K562 (cell line): ENCODE data around the gene SLC9C2. TPM values are rescaled to one million over a fixed set of nuclear protein-coding genes. Genes with fewer than 3 reads are reported as not detected.

Experiments
- ATAC-seq: fragments of 200-7000 bp; cut with Tn5 transposase; 3 replicates; pipeline ENCODE4 v1.9.1; 2020; ENCODE audit warnings: moderate library complexity
- BruUV-seq: library from RNA; stranded (reverse); fragments of 400-500 nt; replicated peaks from 2 replicates; lab custom pipeline; 2021; lab: Mats Ljungman, UMichigan
- CTCF ChIA-PET: fragments of 300-600 bp; formaldehyde crosslinking; extraction: SDS; loops from one replicate; lab custom pipeline; 2021; ENCODE audit warnings: low intra/inter-chr PET ratio; lab: Yijun Ruan, JAX
- POLR2A ChIA-PET: fragments of 300-600, 350-650 bp; sonication (Branson Sonifier 250); formaldehyde crosslinking; extraction: SDS; loops from one replicate; lab custom pipeline; 2021; ENCODE audit warnings: antibody characterized with exemption, inconsistent platforms; lab: Yijun Ruan, JAX
- DNase-seq, 4 experiments: peaks; one replicate each; pipeline versions ENCODE4 v3.0.0 to v3.0.0-alpha.2; 2011 to 2018; ENCODE audit warnings: low spot score in 3 of 4, mixed read lengths in 3 of 4; ENCODE audit errors: extremely low read depth in 1 of 4
- FAIRE-seq: peaks from 2 replicates; lab custom pipeline; 2011; peaks lifted over from hg19 to GRCh38; lab: Jason Lieb, UNC
- H2AFZ ChIP-seq: 2 replicates; pipeline ENCODE4 v1.6.0; 2011; ENCODE audit warnings: low read depth, low read length, control low read depth, inconsistent platforms
- H3K27ac ChIP-seq: fragments of 200-600 bp; 3 replicates; pipeline ENCODE4 v1.8.0; 2011; ENCODE audit warnings: low read depth, mild to moderate bottlenecking, control low read depth, inconsistent platforms, low read length, moderate library complexity, mixed read lengths; ENCODE audit errors: extremely low read depth
- H3K27me3 ChIP-seq, 2 experiments: fragments of 300-600 bp in 1 of 2; 2 replicates in 1 of 2; 3 replicates in 1 of 2; pipeline versions ENCODE4 v1.6.0 to v1.8.0; 2011; ENCODE audit warnings: inconsistent platforms in 2 of 2, low read length in 2 of 2, mild to moderate bottlenecking in 1 of 2, mixed read lengths in 1 of 2, moderate library complexity in 1 of 2; ENCODE audit not compliant: control insufficient read depth in 2 of 2, insufficient read depth in 2 of 2
- H3K36me3 ChIP-seq: fragments of 300-600 bp; 3 replicates; pipeline ENCODE4 v1.8.0; 2011; ENCODE audit warnings: mild to moderate bottlenecking, low read length, inconsistent platforms; ENCODE audit not compliant: control insufficient read depth, insufficient read depth
- H3K4me1 ChIP-seq, 2 experiments: fragments of 200-600 bp in 1 of 2; replicated peaks in 1 of 2; 2 replicates in 1 of 2; 3 replicates in 1 of 2; pipeline versions ENCODE4 v1.5.1 to v1.8.0; 2011; ENCODE audit warnings: inconsistent platforms in 2 of 2, low read length in 2 of 2, mild to moderate bottlenecking in 1 of 2, mixed read lengths in 1 of 2, moderate library complexity in 1 of 2; ENCODE audit not compliant: control insufficient read depth in 2 of 2, insufficient read depth in 2 of 2
- H3K4me2 ChIP-seq: 2 replicates; pipeline ENCODE4 v1.6.1; 2011; ENCODE audit warnings: low read length, control low read depth, inconsistent platforms, mixed read lengths; ENCODE audit not compliant: insufficient read depth
- H3K4me3 ChIP-seq: fragments of 200-600 bp; sonication (generic), shearing (Covaris generic); 2 replicates; pipeline ENCODE4 v1.5.1; 2016; ENCODE audit warnings: control low read depth, inconsistent platforms
- H3K79me2 ChIP-seq: fragments of 200-600 bp; 3 replicates; pipeline ENCODE4 v1.8.0; 2011; ENCODE audit warnings: low read length, inconsistent platforms; ENCODE audit not compliant: control insufficient read depth, insufficient read depth
- H3K9ac ChIP-seq, 2 experiments: 2 replicates each; pipeline versions ENCODE4 v1.6.0 to v1.6.1; 2011; ENCODE audit warnings: low read depth in 2 of 2, low read length in 2 of 2, control low read depth in 1 of 2, inconsistent platforms in 1 of 2, mild to moderate bottlenecking in 1 of 2, mixed read lengths in 1 of 2; ENCODE audit not compliant: insufficient read depth in 1 of 2
- H3K9me1 ChIP-seq: one replicate; pipeline ENCODE4 v1.6.0; 2011; ENCODE audit warnings: inconsistent platforms, mild to moderate bottlenecking, low read length, moderate library complexity; ENCODE audit not compliant: control insufficient read depth, insufficient read depth
- H3K9me3 ChIP-seq: replicated peaks from 2 replicates; pipeline ENCODE4 v1.5.1; 2011; ENCODE audit warnings: low read depth, low read length, inconsistent platforms; ENCODE audit not compliant: control insufficient read depth, insufficient read depth
- H4K20me1 ChIP-seq: replicated peaks from 2 replicates; pipeline ENCODE4 v1.6.1; 2011; ENCODE audit warnings: low read length, inconsistent platforms, mixed read lengths; ENCODE audit not compliant: control insufficient read depth, insufficient read depth
- BRF1 ChIP-seq: IDR thresholded peaks from 3 replicates; pipeline ENCODE4 v1.6.1; 2011; ENCODE audit warnings: borderline replicate concordance, mild to moderate bottlenecking; ENCODE audit not compliant: insufficient read length; ENCODE audit errors: extremely low read depth
- CEBPB ChIP-seq: fragments of 450-650 bp; IDR thresholded peaks from 2 replicates; pipeline ENCODE4 v1.6.1; 2016; ENCODE audit warnings: missing genetic modification characterization, missing compliant biosample characterization
- E2F3 ChIP-seq: fragments of 250-450 bp; sonication (Bioruptor Pico); IDR thresholded peaks from 2 replicates; pipeline ENCODE4 v1.4.0; 2020; ENCODE audit warnings: mild to moderate bottlenecking
- NR3C1 ChIP-seq: sonication (generic); formaldehyde crosslinking; IDR thresholded peaks from 2 replicates; pipeline ENCODE4 v1.8.1; 2022; ENCODE audit warnings: missing genetic modification reagents
- RREB1 ChIP-seq: fragments of 250-450 bp; sonication (Bioruptor Pico); IDR thresholded peaks from 2 replicates; pipeline ENCODE4 v1.4.0; 2020
- SRSF9 ChIP-seq: fragments of 200-400 bp; formaldehyde crosslinking; IDR thresholded peaks from 2 replicates; pipeline ENCODE4 v1.6.1; 2017; ENCODE audit warnings: low read depth, low read length, borderline replicate concordance
- WGBS: fragments of 100-300 bp; shearing (Covaris generic); methylation state at CpG from one replicate; pipeline ENCODE4 v1.1.6; 2016; ENCODE audit warnings: low coverage, mixed read lengths; ENCODE audit not compliant: insufficient coverage; ENCODE audit errors: missing lambda C conversion rate; 5-methylcytosine and 5-hydroxymethylcytosine counted together
- in situ Hi-C: fragments of 300-500 bp; cut with MboI; formaldehyde crosslinking; loops from 4 replicates; pipeline ENCODE4 v1.15.0; 2018; ENCODE audit warnings: inconsistent platforms, mixed read lengths
- intact Hi-C: fragments of 100-400 bp; cut with micrococcal nuclease; formaldehyde crosslinking; loops from 2 replicates; pipeline ENCODE4 v1.14.2; 2022
- polyA plus RNA-seq, 8 experiments: library from polyadenylated mRNA; depleted of rRNA in 4 of 8; stranded (reverse) in 5 of 8; unstranded in 3 of 8; fragments of >200 nt; fragmentation: Nextera tagmentation in 2 of 8; fragmentation: Illumina TruSeq in 1 of 8; extraction: Ambion mirVana in 2 of 8; extraction: Trizol in 1 of 8; gene quantifications; 2 replicates each; pipeline versions ENCODE4 v1.2.1 to v1.2.3, GENCODE V29; 2011 to 2014; ENCODE audit warnings: inconsistent platforms in 1 of 8, missing spikeins in 1 of 8
- total RNA-seq, 7 experiments: library from RNA; depleted of rRNA in 6 of 7; stranded (reverse); fragments of >200 nt in 6 of 7; fragmentation: Illumina TruSeq in 2 of 7; extraction: Trizol in 2 of 7; gene quantifications; 2 replicates each; pipeline versions ENCODE4 v1.2.1 to v1.2.3, GENCODE V29; 2011 to 2021; ENCODE audit warnings: low replicate concordance in 1 of 7
- TF ChIP-seq, protein P1 (sequence below), 2 experiments: IDR thresholded peaks; 2 replicates each; pipeline ENCODE4 v1.6.1; 2012; ENCODE audit warnings: improper control_type of control experiment in 2 of 2, low read depth in 2 of 2, low read length in 2 of 2, borderline replicate concordance in 1 of 2
- TF ChIP-seq, protein P2 (sequence below): sonication (generic); formaldehyde crosslinking; IDR thresholded peaks from 2 replicates; pipeline ENCODE4 v1.8.0; 2022; ENCODE audit warnings: mild to moderate bottlenecking, missing genetic modification reagents

The SLC9C2 gene
- total and polyA plus RNA-seq, 9 of the 15 experiments (the other 6 are each of a cell fraction or from before 2014, with no cell fraction given), result 0.11 to 0.22 (median 0.15) TPM; not detected in 5

- TF ChIP-seq, protein P1, sequence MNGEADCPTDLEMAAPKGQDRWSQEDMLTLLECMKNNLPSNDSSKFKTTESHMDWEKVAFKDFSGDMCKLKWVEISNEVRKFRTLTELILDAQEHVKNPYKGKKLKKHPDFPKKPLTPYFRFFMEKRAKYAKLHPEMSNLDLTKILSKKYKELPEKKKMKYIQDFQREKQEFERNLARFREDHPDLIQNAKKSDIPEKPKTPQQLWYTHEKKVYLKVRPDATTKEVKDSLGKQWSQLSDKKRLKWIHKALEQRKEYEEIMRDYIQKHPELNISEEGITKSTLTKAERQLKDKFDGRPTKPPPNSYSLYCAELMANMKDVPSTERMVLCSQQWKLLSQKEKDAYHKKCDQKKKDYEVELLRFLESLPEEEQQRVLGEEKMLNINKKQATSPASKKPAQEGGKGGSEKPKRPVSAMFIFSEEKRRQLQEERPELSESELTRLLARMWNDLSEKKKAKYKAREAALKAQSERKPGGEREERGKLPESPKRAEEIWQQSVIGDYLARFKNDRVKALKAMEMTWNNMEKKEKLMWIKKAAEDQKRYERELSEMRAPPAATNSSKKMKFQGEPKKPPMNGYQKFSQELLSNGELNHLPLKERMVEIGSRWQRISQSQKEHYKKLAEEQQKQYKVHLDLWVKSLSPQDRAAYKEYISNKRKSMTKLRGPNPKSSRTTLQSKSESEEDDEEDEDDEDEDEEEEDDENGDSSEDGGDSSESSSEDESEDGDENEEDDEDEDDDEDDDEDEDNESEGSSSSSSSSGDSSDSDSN (IDR thresholded peaks at IDR 0.05; ENCODE audit: borderline replicate concordance in 1 of 2, low read depth in 2 of 2, low read length in 2 of 2), result no peak
- TF ChIP-seq E2F3 (no peak), SRSF9 (no peak)
- TF ChIP-seq, protein P2, sequence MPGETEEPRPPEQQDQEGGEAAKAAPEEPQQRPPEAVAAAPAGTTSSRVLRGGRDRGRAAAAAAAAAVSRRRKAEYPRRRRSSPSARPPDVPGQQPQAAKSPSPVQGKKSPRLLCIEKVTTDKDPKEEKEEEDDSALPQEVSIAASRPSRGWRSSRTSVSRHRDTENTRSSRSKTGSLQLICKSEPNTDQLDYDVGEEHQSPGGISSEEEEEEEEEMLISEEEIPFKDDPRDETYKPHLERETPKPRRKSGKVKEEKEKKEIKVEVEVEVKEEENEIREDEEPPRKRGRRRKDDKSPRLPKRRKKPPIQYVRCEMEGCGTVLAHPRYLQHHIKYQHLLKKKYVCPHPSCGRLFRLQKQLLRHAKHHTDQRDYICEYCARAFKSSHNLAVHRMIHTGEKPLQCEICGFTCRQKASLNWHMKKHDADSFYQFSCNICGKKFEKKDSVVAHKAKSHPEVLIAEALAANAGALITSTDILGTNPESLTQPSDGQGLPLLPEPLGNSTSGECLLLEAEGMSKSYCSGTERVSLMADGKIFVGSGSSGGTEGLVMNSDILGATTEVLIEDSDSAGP (CRISPR knock-in tag), result no peak
Measured at GRCh38 chr1:173573596-173573995, 29.3 kb downstream of the SLC9C2 start (continued).

DNA sequence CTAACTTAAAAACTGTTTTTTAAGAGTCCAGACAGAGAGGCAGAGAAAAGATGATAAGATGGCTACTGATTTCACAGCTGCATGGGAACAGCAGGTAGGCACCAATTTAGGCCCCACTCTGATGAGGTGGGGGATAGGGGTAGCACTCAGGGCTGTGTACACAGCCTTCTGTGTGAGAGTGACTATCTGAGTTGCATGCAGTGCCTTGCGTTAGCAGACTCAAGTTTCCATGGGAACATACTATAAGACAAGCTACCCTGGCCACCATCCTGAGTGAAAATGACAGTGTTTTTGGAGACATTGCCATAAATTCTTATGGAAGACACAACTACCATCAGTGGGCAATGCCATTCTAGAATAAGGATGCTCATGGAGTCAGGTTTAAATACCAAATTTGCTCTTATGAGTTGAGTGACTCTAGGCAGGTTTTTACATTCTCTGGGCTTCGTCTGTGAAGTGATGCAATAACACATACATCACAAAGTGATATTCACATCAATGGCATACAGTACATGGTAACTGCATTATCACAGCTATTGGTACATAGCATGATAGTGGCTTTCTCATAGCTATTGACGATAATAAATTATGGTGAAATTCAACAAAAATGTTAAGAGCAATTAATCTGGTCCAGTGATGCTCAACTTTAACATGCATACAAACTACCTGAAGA, 30.5 kb downstream of the SLC9C2 start:
- Histone ChIP-seq H3K27me3 (no peaks in the 10 kb centered on the region), H3K9me1 (no peaks in the 10 kb centered on the region), H3K9me3 (no peaks in the 10 kb centered on the region), H3K79me2 (no peaks in the 10 kb centered on the region), H3K9ac (no peak overlapping the region), H2AFZ (no peak overlapping the region), H3K27ac (no peak overlapping the region), H3K36me3 (no peaks in the 10 kb centered on the region), H3K4me3 (no peak overlapping the region), H3K4me1 (no peaks in the 10 kb centered on the region), H3K4me2 (no peak overlapping the region), H4K20me1 (no peaks in the 10 kb centered on the region)
- ChIA-PET CTCF (no interaction called here), POLR2A (interaction anchor here (0.5 to 0.8 kb wide), 2 partner anchors 10 to 1079 kb away, joined by 3 to 4 read pairs; no protein-coding TSS in a partner anchor)
- FAIRE-seq, result no peak
- BruUV-seq, result no TSS peak
- WGBS, result 24% methylated on average over 3 of the region's 3 CpGs
- in situ Hi-C loops, result no loop called here
- no peak for ATAC-seq
- no peak for DNase-seq
- intact Hi-C loops, result loop anchor here (10.0 kb wide), 1 partner anchor 252 kb away; the partner anchor contains the start of genes CENPL and DARS2
- no peak for TF ChIP-seq BRF1
- TF ChIP-seq CEBPB (tag), result peak; percentile 82
- TF ChIP-seq NR3C1 (CRISPR knock-in tag), result no peak
- no peak for TF ChIP-seq RREB1
